HEK293 (cell line): Measurements from ENCODE around the gene POLR3A.

Experiments used
- BCL11B ChIP-seq: fragments of 450-650 bp; formaldehyde crosslinking; IDR thresholded peaks from 2 replicates; pipeline ENCODE4 v1.5.1; 2016; ENCODE audit warnings: low read depth, missing biosample characterization, missing genetic modification characterization
- KLF16 ChIP-seq: fragments of 450-650 bp; formaldehyde crosslinking; IDR thresholded peaks from 2 replicates; pipeline ENCODE4 v1.5.1; 2017; ENCODE audit warnings: missing biosample characterization, missing genetic modification characterization
- KLF9 ChIP-seq: fragments of 450-650 bp; formaldehyde crosslinking; IDR thresholded peaks from 2 replicates; pipeline ENCODE4 v1.5.1; 2016; ENCODE audit warnings: missing biosample characterization, missing genetic modification characterization, low read depth
- ZFP37 ChIP-seq: fragments of 450-650 bp; formaldehyde crosslinking; IDR thresholded peaks from 2 replicates; pipeline ENCODE4 v1.5.1; 2016; ENCODE audit warnings: missing biosample characterization, missing genetic modification characterization
- ZNF138 ChIP-seq: fragments of 450-650 bp; formaldehyde crosslinking; IDR thresholded peaks from 2 replicates; pipeline ENCODE4 v1.5.1; 2016; ENCODE audit warnings: missing biosample characterization, missing genetic modification characterization, borderline replicate concordance
- ZNF140 ChIP-seq: fragments of 450-650 bp; formaldehyde crosslinking; IDR thresholded peaks from 2 replicates; pipeline ENCODE4 v1.5.1; 2016; ENCODE audit warnings: missing biosample characterization, missing genetic modification characterization
- ZNF19 ChIP-seq: fragments of 450-650 bp; formaldehyde crosslinking; IDR thresholded peaks from 2 replicates; pipeline ENCODE4; 2016; ENCODE audit warnings: missing biosample characterization, missing genetic modification characterization, low read depth
- ZNF350 ChIP-seq: fragments of 450-650 bp; formaldehyde crosslinking; IDR thresholded peaks from 2 replicates; pipeline ENCODE4 v1.5.0; 2017; ENCODE audit warnings: missing biosample characterization, mild to moderate bottlenecking, missing genetic modification characterization
- ZNF48 ChIP-seq: fragments of 450-650 bp; formaldehyde crosslinking; IDR thresholded peaks from 2 replicates; pipeline ENCODE4 v1.5.1; 2016; ENCODE audit warnings: missing biosample characterization, missing genetic modification characterization
- ZNF548 ChIP-seq: fragments of 450-650 bp; formaldehyde crosslinking; IDR thresholded peaks from 2 replicates; pipeline ENCODE4 v1.5.1; 2016; ENCODE audit warnings: missing biosample characterization, missing genetic modification characterization
- ZNF571 ChIP-seq: fragments of 450-650 bp; formaldehyde crosslinking; IDR thresholded peaks from 2 replicates; pipeline ENCODE4 v1.5.0; 2017; ENCODE audit warnings: missing biosample characterization, missing genetic modification characterization
- ZNF624 ChIP-seq: fragments of 450-650 bp; formaldehyde crosslinking; IDR thresholded peaks from 2 replicates; pipeline ENCODE4 v1.5.1; 2017; ENCODE audit warnings: missing biosample characterization, missing genetic modification characterization
- ZNF658 ChIP-seq: fragments of 450-650 bp; formaldehyde crosslinking; IDR thresholded peaks from 2 replicates; pipeline ENCODE4; 2016; ENCODE audit warnings: missing biosample characterization, missing genetic modification characterization
- ZNF677 ChIP-seq: fragments of 450-650 bp; IDR thresholded peaks from 2 replicates; pipeline ENCODE4 v1.5.0; 2018; ENCODE audit warnings: missing biosample characterization, mild to moderate bottlenecking, missing genetic modification characterization, moderate library complexity
- ZNF701 ChIP-seq: fragments of 450-650 bp; formaldehyde crosslinking; IDR thresholded peaks from 2 replicates; pipeline ENCODE4 v1.5.1; 2016; ENCODE audit warnings: missing biosample characterization, missing genetic modification characterization
- ZNF776 ChIP-seq: fragments of 450-650 bp; formaldehyde crosslinking; IDR thresholded peaks from 2 replicates; pipeline ENCODE4 v1.5.0; 2017; ENCODE audit warnings: missing biosample characterization, missing genetic modification characterization, borderline replicate concordance
- ZNF837 ChIP-seq: fragments of 450-650 bp; formaldehyde crosslinking; IDR thresholded peaks from 2 replicates; pipeline ENCODE4 v1.5.1; 2016; ENCODE audit warnings: missing biosample characterization, missing genetic modification characterization
- ZSCAN16 ChIP-seq: fragments of 450-650 bp; formaldehyde crosslinking; IDR thresholded peaks from 2 replicates; pipeline ENCODE4 v1.5.1; 2016; ENCODE audit warnings: missing biosample characterization, missing genetic modification characterization
- ZSCAN23 ChIP-seq: fragments of 450-650 bp; formaldehyde crosslinking; IDR thresholded peaks from 2 replicates; pipeline ENCODE4 v1.5.1; 2016; ENCODE audit warnings: missing biosample characterization, missing genetic modification characterization
- TF ChIP-seq, protein P1 (sequence below): fragments of 450-650 bp; formaldehyde crosslinking; IDR thresholded peaks from 2 replicates; pipeline ENCODE4; 2016; ENCODE audit warnings: missing biosample characterization, missing genetic modification characterization
- TF ChIP-seq, protein P2 (sequence below): fragments of 450-650 bp; formaldehyde crosslinking; conservative IDR thresholded peaks from 2 replicates; pipeline ENCODE4 v1.5.1; 2016; ENCODE audit warnings: low read depth, missing biosample characterization, missing genetic modification characterization
- TF ChIP-seq, protein P3 (sequence below): fragments of 450-650 bp; formaldehyde crosslinking; IDR thresholded peaks from 2 replicates; pipeline ENCODE4 v1.5.1; 2016; ENCODE audit warnings: missing biosample characterization, missing genetic modification characterization
- TF ChIP-seq, protein P4 (sequence below): fragments of 450-650 bp; formaldehyde crosslinking; IDR thresholded peaks from 2 replicates; pipeline ENCODE4 v1.5.1; 2016; ENCODE audit warnings: missing biosample characterization, missing genetic modification characterization
- TF ChIP-seq, protein P5 (sequence below): IDR thresholded peaks from 2 replicates; pipeline ENCODE4 v1.6.1; 2011; ENCODE audit warnings: mild to moderate bottlenecking, low read depth, low read length, borderline replicate concordance
- TF ChIP-seq, protein P6 (sequence below): fragments of 450-650 bp; IDR thresholded peaks from 2 replicates; pipeline ENCODE4 v1.5.1; 2018; ENCODE audit warnings: missing biosample characterization, missing genetic modification characterization

Gene POLR3A

DNA sequence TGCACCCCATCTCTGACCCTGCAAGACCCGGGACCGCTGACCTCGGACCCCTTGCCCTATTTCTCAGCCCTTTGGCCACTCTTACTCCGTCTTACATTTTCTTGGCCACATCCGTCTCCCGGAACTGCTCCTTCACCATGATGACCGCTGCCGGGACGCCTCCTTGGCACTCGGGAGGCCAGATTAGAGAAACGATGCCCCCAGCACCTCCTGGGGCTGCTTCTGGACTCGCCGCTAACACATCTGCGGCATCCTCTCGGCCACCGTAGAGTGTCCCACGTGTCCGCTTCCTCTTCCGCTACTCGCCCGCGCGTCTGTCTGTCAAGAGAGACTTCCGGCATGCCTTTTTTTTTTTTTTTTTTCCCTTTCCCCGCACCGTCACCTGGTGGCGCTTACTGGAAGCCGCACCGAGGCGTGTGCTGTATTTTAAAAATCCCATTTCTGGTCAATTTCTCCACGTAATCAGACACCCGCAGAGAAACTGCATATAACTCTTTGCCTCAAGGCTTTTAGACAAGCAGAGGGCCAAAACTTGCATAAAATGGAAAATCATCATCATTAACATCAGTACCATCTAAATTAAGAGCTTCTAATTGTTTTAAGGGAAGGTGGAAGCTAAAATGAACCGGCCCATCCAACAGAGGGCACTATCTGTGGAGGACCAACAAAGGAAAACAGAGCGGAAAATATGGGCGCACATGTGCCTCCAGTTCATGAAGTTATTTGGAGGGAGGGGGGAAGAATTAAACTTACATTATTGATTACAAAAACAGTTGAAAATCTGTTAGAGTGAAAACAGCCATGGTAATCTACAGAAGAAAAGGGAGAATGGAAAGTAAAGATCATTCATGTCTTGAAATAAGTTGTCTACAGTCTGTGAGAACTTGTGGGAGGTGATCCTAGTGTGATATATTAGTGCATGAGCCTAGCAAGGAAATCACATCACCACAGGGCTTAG, at the start of gene POLR3A (continued):
- no peak for TF ChIP-seq ZNF837 (tag by site-specific recombination)
- no peak for TF ChIP-seq ZNF571 (tag by site-specific recombination)
- TF ChIP-seq ZNF350 (tag by site-specific recombination): no peak
- no peak for TF ChIP-seq ZNF140 (tag by site-specific recombination)
- TF ChIP-seq ZNF677 (tag by site-specific recombination): no peak
- TF ChIP-seq KLF9 (tag by site-specific recombination): no peak
- no peak for TF ChIP-seq ZNF624 (tag by site-specific recombination)
- TF ChIP-seq ZNF548: peak; percentile 17; the same call in 1 of the 2 replicates
- TF ChIP-seq, protein P1, sequence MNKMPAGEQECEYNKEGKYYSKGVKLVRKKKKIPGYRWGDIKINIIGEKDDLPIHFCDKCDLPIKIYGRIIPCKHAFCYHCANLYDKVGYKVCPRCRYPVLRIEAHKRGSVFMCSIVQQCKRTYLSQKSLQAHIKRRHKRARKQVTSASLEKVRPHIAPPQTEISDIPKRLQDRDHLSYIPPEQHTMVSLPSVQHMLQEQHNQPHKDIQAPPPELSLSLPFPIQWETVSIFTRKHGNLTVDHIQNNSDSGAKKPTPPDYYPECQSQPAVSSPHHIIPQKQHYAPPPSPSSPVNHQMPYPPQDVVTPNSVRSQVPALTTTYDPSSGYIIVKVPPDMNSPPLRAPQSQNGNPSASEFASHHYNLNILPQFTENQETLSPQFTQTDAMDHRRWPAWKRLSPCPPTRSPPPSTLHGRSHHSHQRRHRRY: no peak
- TF ChIP-seq, protein P2, sequence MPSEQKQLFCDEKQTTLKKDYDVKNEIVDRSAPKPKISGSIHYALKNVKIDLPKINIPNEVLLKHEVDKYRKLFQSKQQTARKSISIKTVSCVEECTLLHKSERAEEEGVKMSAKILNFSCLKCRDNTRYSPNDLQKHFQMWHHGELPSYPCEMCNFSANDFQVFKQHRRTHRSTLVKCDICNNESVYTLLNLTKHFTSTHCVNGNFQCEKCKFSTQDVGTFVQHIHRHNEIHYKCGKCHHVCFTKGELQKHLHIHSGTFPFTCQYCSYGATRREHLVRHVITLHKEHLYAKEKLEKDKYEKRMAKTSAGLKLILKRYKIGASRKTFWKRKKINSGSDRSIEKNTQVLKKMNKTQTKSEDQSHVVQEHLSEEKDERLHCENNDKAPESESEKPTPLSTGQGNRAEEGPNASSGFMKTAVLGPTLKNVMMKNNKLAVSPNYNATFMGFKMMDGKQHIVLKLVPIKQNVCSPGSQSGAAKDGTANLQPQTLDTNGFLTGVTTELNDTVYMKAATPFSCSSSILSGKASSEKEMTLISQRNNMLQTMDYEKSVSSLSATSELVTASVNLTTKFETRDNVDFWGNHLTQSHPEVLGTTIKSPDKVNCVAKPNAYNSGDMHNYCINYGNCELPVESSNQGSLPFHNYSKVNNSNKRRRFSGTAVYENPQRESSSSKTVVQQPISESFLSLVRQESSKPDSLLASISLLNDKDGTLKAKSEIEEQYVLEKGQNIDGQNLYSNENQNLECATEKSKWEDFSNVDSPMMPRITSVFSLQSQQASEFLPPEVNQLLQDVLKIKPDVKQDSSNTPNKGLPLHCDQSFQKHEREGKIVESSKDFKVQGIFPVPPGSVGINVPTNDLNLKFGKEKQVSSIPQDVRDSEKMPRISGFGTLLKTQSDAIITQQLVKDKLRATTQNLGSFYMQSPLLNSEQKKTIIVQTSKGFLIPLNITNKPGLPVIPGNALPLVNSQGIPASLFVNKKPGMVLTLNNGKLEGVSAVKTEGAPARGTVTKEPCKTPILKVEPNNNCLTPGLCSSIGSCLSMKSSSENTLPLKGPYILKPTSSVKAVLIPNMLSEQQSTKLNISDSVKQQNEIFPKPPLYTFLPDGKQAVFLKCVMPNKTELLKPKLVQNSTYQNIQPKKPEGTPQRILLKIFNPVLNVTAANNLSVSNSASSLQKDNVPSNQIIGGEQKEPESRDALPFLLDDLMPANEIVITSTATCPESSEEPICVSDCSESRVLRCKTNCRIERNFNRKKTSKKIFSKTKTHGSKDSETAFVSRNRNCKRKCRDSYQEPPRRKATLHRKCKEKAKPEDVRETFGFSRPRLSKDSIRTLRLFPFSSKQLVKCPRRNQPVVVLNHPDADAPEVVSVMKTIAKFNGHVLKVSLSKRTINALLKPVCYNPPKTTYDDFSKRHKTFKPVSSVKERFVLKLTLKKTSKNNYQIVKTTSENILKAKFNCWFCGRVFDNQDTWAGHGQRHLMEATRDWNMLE (tag by site-specific recombination): peak; percentile 85
- TF ChIP-seq, protein P3, sequence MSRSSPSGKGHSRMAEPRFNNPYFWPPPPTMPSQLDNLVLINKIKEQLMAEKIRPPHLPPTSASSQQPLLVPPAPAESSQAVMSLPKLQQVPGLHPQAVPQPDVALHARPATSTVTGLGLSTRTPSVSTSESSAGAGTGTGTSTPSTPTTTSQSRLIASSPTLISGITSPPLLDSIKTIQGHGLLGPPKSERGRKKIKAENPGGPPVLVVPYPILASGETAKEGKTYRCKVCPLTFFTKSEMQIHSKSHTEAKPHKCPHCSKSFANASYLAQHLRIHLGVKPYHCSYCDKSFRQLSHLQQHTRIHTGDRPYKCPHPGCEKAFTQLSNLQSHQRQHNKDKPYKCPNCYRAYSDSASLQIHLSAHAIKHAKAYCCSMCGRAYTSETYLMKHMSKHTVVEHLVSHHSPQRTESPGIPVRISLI (tag by site-specific recombination): peak; percentile 100
- TF ChIP-seq, protein P4, sequence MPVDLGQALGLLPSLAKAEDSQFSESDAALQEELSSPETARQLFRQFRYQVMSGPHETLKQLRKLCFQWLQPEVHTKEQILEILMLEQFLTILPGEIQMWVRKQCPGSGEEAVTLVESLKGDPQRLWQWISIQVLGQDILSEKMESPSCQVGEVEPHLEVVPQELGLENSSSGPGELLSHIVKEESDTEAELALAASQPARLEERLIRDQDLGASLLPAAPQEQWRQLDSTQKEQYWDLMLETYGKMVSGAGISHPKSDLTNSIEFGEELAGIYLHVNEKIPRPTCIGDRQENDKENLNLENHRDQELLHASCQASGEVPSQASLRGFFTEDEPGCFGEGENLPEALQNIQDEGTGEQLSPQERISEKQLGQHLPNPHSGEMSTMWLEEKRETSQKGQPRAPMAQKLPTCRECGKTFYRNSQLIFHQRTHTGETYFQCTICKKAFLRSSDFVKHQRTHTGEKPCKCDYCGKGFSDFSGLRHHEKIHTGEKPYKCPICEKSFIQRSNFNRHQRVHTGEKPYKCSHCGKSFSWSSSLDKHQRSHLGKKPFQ (tag by site-specific recombination): no peak
- TF ChIP-seq ZNF776 (tag by site-specific recombination): no peak
- no peak for TF ChIP-seq ZSCAN23 (tag by site-specific recombination)
- no peak for TF ChIP-seq ZNF701 (tag by site-specific recombination)
- TF ChIP-seq, protein P5, sequence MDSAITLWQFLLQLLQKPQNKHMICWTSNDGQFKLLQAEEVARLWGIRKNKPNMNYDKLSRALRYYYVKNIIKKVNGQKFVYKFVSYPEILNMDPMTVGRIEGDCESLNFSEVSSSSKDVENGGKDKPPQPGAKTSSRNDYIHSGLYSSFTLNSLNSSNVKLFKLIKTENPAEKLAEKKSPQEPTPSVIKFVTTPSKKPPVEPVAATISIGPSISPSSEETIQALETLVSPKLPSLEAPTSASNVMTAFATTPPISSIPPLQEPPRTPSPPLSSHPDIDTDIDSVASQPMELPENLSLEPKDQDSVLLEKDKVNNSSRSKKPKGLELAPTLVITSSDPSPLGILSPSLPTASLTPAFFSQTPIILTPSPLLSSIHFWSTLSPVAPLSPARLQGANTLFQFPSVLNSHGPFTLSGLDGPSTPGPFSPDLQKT: no peak
- TF ChIP-seq KLF16 (tag by site-specific recombination): peak; percentile 54; the same call in 1 of the 2 replicates
- no peak for TF ChIP-seq ZNF19 (tag by site-specific recombination)
- TF ChIP-seq BCL11B (tag by site-specific recombination): peak; percentile 99
- TF ChIP-seq, protein P6, sequence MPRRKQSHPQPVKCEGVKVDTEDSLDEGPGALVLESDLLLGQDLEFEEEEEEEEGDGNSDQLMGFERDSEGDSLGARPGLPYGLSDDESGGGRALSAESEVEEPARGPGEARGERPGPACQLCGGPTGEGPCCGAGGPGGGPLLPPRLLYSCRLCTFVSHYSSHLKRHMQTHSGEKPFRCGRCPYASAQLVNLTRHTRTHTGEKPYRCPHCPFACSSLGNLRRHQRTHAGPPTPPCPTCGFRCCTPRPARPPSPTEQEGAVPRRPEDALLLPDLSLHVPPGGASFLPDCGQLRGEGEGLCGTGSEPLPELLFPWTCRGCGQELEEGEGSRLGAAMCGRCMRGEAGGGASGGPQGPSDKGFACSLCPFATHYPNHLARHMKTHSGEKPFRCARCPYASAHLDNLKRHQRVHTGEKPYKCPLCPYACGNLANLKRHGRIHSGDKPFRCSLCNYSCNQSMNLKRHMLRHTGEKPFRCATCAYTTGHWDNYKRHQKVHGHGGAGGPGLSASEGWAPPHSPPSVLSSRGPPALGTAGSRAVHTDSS (tag by site-specific recombination): no peak
- no peak for TF ChIP-seq ZSCAN16 (tag by site-specific recombination)
- no peak for TF ChIP-seq ZNF48
- TF ChIP-seq ZNF138 (tag by site-specific recombination): no peak
- TF ChIP-seq ZNF658 (tag by site-specific recombination): no peak
- 0 out of 2 replicates have a peak, but pooled peaks have one; percentile 34 for TF ChIP-seq ZFP37 (tag by site-specific recombination)
